ENCODE results near the gene LEKR1.
A peak's percentile ranks its signal among the peaks of the same experiment; 100 is the strongest.

LEKR1 gene

DNA sequence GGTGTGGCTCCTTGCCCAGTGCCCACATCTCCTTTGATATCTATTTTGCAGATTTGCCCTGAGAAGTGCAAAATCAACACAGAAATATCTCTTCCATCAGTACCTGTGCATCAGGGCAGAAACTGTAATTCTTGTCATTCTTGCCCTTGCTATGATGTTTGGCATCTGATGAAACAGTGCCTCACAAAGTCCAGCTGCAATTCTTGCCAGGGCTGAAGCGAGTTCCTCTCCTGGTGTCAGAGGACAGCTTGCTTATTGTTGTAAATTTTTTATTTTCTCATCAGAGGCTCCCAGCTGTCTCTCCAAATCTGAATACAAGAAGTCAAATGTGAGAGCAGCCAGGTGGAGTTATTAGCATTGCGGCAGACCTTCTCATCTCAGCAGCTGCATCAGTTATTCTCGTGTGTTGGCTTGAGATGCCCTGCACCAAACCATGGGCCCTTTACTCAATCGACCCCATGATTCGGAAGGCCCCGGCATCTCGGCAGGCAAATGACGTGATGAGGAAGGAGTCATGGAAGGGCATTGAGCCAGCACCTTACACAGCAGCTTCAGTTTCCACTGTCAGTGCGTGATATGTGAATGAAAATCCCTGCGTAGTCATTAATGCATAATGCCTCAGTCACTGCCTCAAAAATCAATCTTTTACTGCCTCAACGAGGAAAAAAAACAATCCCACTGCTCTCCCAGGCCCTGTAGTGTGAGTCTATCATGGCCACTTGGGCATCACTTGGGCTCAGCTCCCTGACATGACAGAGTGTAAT, 240.4 kb downstream of the LEKR1 start:
- H3K14ac ChIP-seq (ENCODE audit: low read length), result no peak overlapping the region
- H3K4me1 ChIP-seq (ENCODE audit: control insufficient read depth in 1 of 2, insufficient read depth in 2 of 2, low read length in 2 of 2), result no peaks in the 10 kb centered on the region
- peak in 1 of 2 donors; percentile 39 for DNase-seq
- H3K18ac ChIP-seq (ENCODE audit: low read length), result no peak overlapping the region
- H3K79me2 ChIP-seq (ENCODE audit: control insufficient read depth, insufficient read depth, low read length, poor library complexity), result no peaks in the 10 kb centered on the region
- H3K79me1 ChIP-seq (ENCODE audit: low read length), result no peaks in the 10 kb centered on the region
- no peak overlapping the region for H4K12ac ChIP-seq (ENCODE audit: low read depth, low read length)
- H3K36me3 ChIP-seq (ENCODE audit: control insufficient read depth in 1 of 2, insufficient read depth in 2 of 2, low read length in 2 of 2), result no peaks in the 10 kb centered on the region
- no peak overlapping the region for H3K4me3 ChIP-seq (ENCODE audit: low read depth, low read length)
- no peaks in the 10 kb centered on the region for H3K9me3 ChIP-seq (ENCODE audit: insufficient read depth, low read depth, low read length)
- H3K23ac ChIP-seq (ENCODE audit: low read length), result no peak overlapping the region
- WGBS (ENCODE audit: extremely low coverage, insufficient coverage, insufficient read length), result no CpG with 5 or more reads among the region's 11 CpGs
- no peak overlapping the region for H3K4ac ChIP-seq (ENCODE audit: low read depth, low read length)
- no peaks in the 10 kb centered on the region for H3K27me3 ChIP-seq (ENCODE audit: insufficient read depth, low read length)
- no peak overlapping the region for H2BK120ac ChIP-seq (ENCODE audit: insufficient read depth, low read length, poor library complexity)
- no peak overlapping the region for H3K9ac ChIP-seq (ENCODE audit: low read length)
- H3K4me2 ChIP-seq (ENCODE audit: low read length), result no peak overlapping the region
- H2BK5ac ChIP-seq (ENCODE audit: low read depth, low read length, poor library complexity), result no peak overlapping the region
- no peak overlapping the region for H4K91ac ChIP-seq (ENCODE audit: low read depth, low read length)
- H4K8ac ChIP-seq (ENCODE audit: low read depth, low read length), result no peak overlapping the region
- H2BK12ac ChIP-seq (ENCODE audit: low read length), result no peak overlapping the region
- H2AFZ ChIP-seq (ENCODE audit: insufficient read depth, low read length, poor library complexity), result no peak overlapping the region
- H2AK5ac ChIP-seq (ENCODE audit: low read length), result no peak overlapping the region
- no peak overlapping the region for H3K27ac ChIP-seq (ENCODE audit: low read depth, low read length)

- Histone ChIP-seq H3K9ac (ENCODE audit: low read length) (no peak overlapping the region), H3K4ac (ENCODE audit: low read depth, low read length) (no peak overlapping the region), H2BK120ac (ENCODE audit: insufficient read depth, low read length, poor library complexity) (no peak overlapping the region), H2AK5ac (ENCODE audit: low read length) (no peak overlapping the region), H3K18ac (ENCODE audit: low read length) (no peak overlapping the region), H4K91ac (ENCODE audit: low read depth, low read length) (no peak overlapping the region), H3K27me3 (ENCODE audit: insufficient read depth, low read length) (no peaks in the 10 kb centered on the region), H4K12ac (ENCODE audit: low read depth, low read length) (no peak overlapping the region), H3K9me3 (ENCODE audit: insufficient read depth, low read depth, low read length) (no peaks in the 10 kb centered on the region), H3K4me2 (ENCODE audit: low read length) (no peak overlapping the region), H3K23ac (ENCODE audit: low read length) (no peak overlapping the region), H2BK5ac (ENCODE audit: low read depth, low read length, poor library complexity) (no peak overlapping the region), H3K27ac (ENCODE audit: low read depth, low read length) (no peak overlapping the region), H3K14ac (ENCODE audit: low read length) (no peak overlapping the region), H2AFZ (ENCODE audit: insufficient read depth, low read length, poor library complexity) (no peak overlapping the region), H3K4me1 (ENCODE audit: control insufficient read depth in 1 of 2, insufficient read depth in 2 of 2, low read length in 2 of 2) (no peaks in the 10 kb centered on the region), H3K4me3 (ENCODE audit: low read depth, low read length) (no peak overlapping the region), H3K36me3 (ENCODE audit: control insufficient read depth in 1 of 2, insufficient read depth in 2 of 2, low read length in 2 of 2) (no peaks in the 10 kb centered on the region), H4K8ac (ENCODE audit: low read depth, low read length) (no peak overlapping the region), H3K79me2 (ENCODE audit: control insufficient read depth, insufficient read depth, low read length, poor library complexity) (no peaks in the 10 kb centered on the region), H3K79me1 (ENCODE audit: low read length) (no peaks in the 10 kb centered on the region), H2BK12ac (ENCODE audit: low read length) (no peak overlapping the region)
- no CpG with 5 or more reads among the region's 3 CpGs for WGBS (ENCODE audit: extremely low coverage, insufficient coverage, insufficient read length)
- no peak for DNase-seq
Measured at GRCh38 chr3:157067114-157067513, 241.0 kb downstream of the LEKR1 start.

GRCh38 chr3:157069406-157069805, 243.3 kb downstream of the LEKR1 start:
- WGBS (ENCODE audit: extremely low coverage, insufficient coverage, insufficient read length), result no CpG with 5 or more reads among the region's 4 CpGs
- Histone ChIP-seq H3K14ac (ENCODE audit: low read length) (no peak overlapping the region), H2AFZ (ENCODE audit: insufficient read depth, low read length, poor library complexity) (no peak overlapping the region), H2BK12ac (ENCODE audit: low read length) (no peak overlapping the region), H3K4me2 (ENCODE audit: low read length) (no peak overlapping the region), H4K91ac (ENCODE audit: low read depth, low read length) (no peak overlapping the region), H3K4me3 (ENCODE audit: low read depth, low read length) (no peak overlapping the region), H3K4me1 (ENCODE audit: control insufficient read depth in 1 of 2, insufficient read depth in 2 of 2, low read length in 2 of 2) (no peaks in the 10 kb centered on the region), H2AK5ac (ENCODE audit: low read length) (no peak overlapping the region), H3K79me2 (ENCODE audit: control insufficient read depth, insufficient read depth, low read length, poor library complexity) (no peaks in the 10 kb centered on the region), H3K9ac (ENCODE audit: low read length) (no peak overlapping the region), H4K8ac (ENCODE audit: low read depth, low read length) (no peak overlapping the region), H3K4ac (ENCODE audit: low read depth, low read length) (no peak overlapping the region), H2BK5ac (ENCODE audit: low read depth, low read length, poor library complexity) (no peak overlapping the region), H3K23ac (ENCODE audit: low read length) (no peak overlapping the region), H4K12ac (ENCODE audit: low read depth, low read length) (no peak overlapping the region), H2BK120ac (ENCODE audit: insufficient read depth, low read length, poor library complexity) (no peak overlapping the region), H3K36me3 (ENCODE audit: control insufficient read depth in 1 of 2, insufficient read depth in 2 of 2, low read length in 2 of 2) (no peaks in the 10 kb centered on the region), H3K79me1 (ENCODE audit: low read length) (no peaks in the 10 kb centered on the region), H3K9me3 (ENCODE audit: insufficient read depth, low read depth, low read length) (no peaks in the 10 kb centered on the region), H3K18ac (ENCODE audit: low read length) (no peak overlapping the region), H3K27me3 (ENCODE audit: insufficient read depth, low read length) (no peaks in the 10 kb centered on the region), H3K27ac (ENCODE audit: low read depth, low read length) (no peak overlapping the region)
- no peak for DNase-seq

GRCh38 chr3:157069846-157070677, 243.9 kb downstream of the LEKR1 start:
- H3K23ac ChIP-seq (ENCODE audit: low read length), result no peak overlapping the region
- WGBS (ENCODE audit: extremely low coverage, insufficient coverage, insufficient read length), result no CpG with 5 or more reads among the region's 7 CpGs
- H2BK120ac ChIP-seq (ENCODE audit: insufficient read depth, low read length, poor library complexity), result no peak overlapping the region
- H3K4me3 ChIP-seq (ENCODE audit: low read depth, low read length), result no peak overlapping the region
- no peak overlapping the region for H4K12ac ChIP-seq (ENCODE audit: low read depth, low read length)
- no peak overlapping the region for H2AFZ ChIP-seq (ENCODE audit: insufficient read depth, low read length, poor library complexity)
- H3K9ac ChIP-seq (ENCODE audit: low read length), result no peak overlapping the region
- H3K79me2 ChIP-seq (ENCODE audit: control insufficient read depth, insufficient read depth, low read length, poor library complexity), result no peaks in the 10 kb centered on the region
- no peaks in the 10 kb centered on the region for H3K4me1 ChIP-seq (ENCODE audit: control insufficient read depth in 1 of 2, insufficient read depth in 2 of 2, low read length in 2 of 2)
- no peak overlapping the region for H4K8ac ChIP-seq (ENCODE audit: low read depth, low read length)
- DNase-seq, result no peak
- no peaks in the 10 kb centered on the region for H3K79me1 ChIP-seq (ENCODE audit: low read length)
- no peak overlapping the region for H3K4ac ChIP-seq (ENCODE audit: low read depth, low read length)
- no peak overlapping the region for H3K14ac ChIP-seq (ENCODE audit: low read length)
- H3K4me2 ChIP-seq (ENCODE audit: low read length), result no peak overlapping the region
- no peaks in the 10 kb centered on the region for H3K27me3 ChIP-seq (ENCODE audit: insufficient read depth, low read length)
- H2BK12ac ChIP-seq (ENCODE audit: low read length), result no peak overlapping the region
- H3K9me3 ChIP-seq (ENCODE audit: insufficient read depth, low read depth, low read length), result no peaks in the 10 kb centered on the region
- no peak overlapping the region for H3K27ac ChIP-seq (ENCODE audit: low read depth, low read length)
- no peaks in the 10 kb centered on the region for H3K36me3 ChIP-seq (ENCODE audit: control insufficient read depth in 1 of 2, insufficient read depth in 2 of 2, low read length in 2 of 2)
- H2AK5ac ChIP-seq (ENCODE audit: low read length), result no peak overlapping the region
- H4K91ac ChIP-seq (ENCODE audit: low read depth, low read length), result no peak overlapping the region
- no peak overlapping the region for H3K18ac ChIP-seq (ENCODE audit: low read length)
- H2BK5ac ChIP-seq (ENCODE audit: low read depth, low read length, poor library complexity), result no peak overlapping the region

Measured in trophoblast cell (in vitro differentiated cells and primary cell).